IPS-20b (cell line): ENCODE results near the gene TRPM1.

Experiments
- H3K27ac ChIP-seq: one replicate; pipeline ENCODE4 v1.5.1; 2013; ENCODE audit warnings: low read length
- H3K27me3 ChIP-seq: 2 replicates; pipeline ENCODE4 v1.6.1; 2013; ENCODE audit warnings: mild to moderate bottlenecking, low read length, inconsistent platforms; ENCODE audit not compliant: insufficient read depth
- H3K36me3 ChIP-seq: 2 replicates; pipeline ENCODE4 v1.6.1; 2013; ENCODE audit warnings: low read depth, mild to moderate bottlenecking, inconsistent platforms, low read length, moderate library complexity; ENCODE audit not compliant: insufficient read depth
- H3K4me1 ChIP-seq: 2 replicates; pipeline ENCODE4 v1.6.1; 2013; ENCODE audit warnings: mild to moderate bottlenecking, control low read depth, inconsistent platforms, low read length, moderate library complexity; ENCODE audit not compliant: insufficient read depth
- H3K4me3 ChIP-seq: 2 replicates; pipeline ENCODE4 v1.5.1; 2013; ENCODE audit warnings: mild to moderate bottlenecking, low read length, inconsistent platforms
- H3K9ac ChIP-seq: 2 replicates; pipeline ENCODE4 v1.6.1; 2013; ENCODE audit warnings: low read depth, mild to moderate bottlenecking, inconsistent platforms, low read length, moderate library complexity
- H3K9me3 ChIP-seq: 2 replicates; pipeline ENCODE4 v1.6.1; 2013; ENCODE audit warnings: mild to moderate bottlenecking, low read depth, low read length, inconsistent platforms; ENCODE audit not compliant: insufficient read depth

The TRPM1 gene

GRCh38 chr15:31004220-31004733, 97.2 kb downstream of the TRPM1 start:
- no peaks in the 10 kb centered on the region for H3K27me3 ChIP-seq
- H3K9me3 ChIP-seq, result no peaks in the 10 kb centered on the region
- peaks cover 6% of the 10 kb centered on the region; the same call in 1 of the 2 replicates for H3K4me1 ChIP-seq
- no peaks in the 10 kb centered on the region for H3K36me3 ChIP-seq
- H3K9ac ChIP-seq, result no peak overlapping the region
- no peak overlapping the region for H3K27ac ChIP-seq
- H3K4me3 ChIP-seq, result no peak overlapping the region

- Histone ChIP-seq H3K36me3 (no peaks in the 10 kb centered on the region), H3K4me1 (peaks cover 6% of the 10 kb centered on the region; the same call in 1 of the 2 replicates), H3K27me3 (no peaks in the 10 kb centered on the region), H3K4me3 (no peak overlapping the region), H3K9me3 (no peaks in the 10 kb centered on the region), H3K27ac (no peak overlapping the region), H3K9ac (no peak overlapping the region)
Measured at GRCh38 chr15:31001702-31002101, 99.8 kb downstream of the TRPM1 start.

- Histone ChIP-seq H3K4me1 (peaks cover 6% of the 10 kb centered on the region; the same call in 1 of the 2 replicates), H3K4me3 (no peak overlapping the region), H3K36me3 (no peaks in the 10 kb centered on the region), H3K27ac (no peak overlapping the region), H3K27me3 (no peaks in the 10 kb centered on the region), H3K9me3 (no peaks in the 10 kb centered on the region), H3K9ac (no peak overlapping the region)
Measured at GRCh38 chr15:30999729-31000128, 101.8 kb downstream of the TRPM1 start.

GRCh38 chr15:30997270-30997669, 104.3 kb downstream of the TRPM1 start:
- no peak overlapping the region for H3K27ac ChIP-seq
- H3K9me3 ChIP-seq, result no peaks in the 10 kb centered on the region
- H3K27me3 ChIP-seq, result no peaks in the 10 kb centered on the region
- no peak overlapping the region for H3K9ac ChIP-seq
- no peak overlapping the region for H3K4me3 ChIP-seq
- no peaks in the 10 kb centered on the region for H3K36me3 ChIP-seq
- no peaks in the 10 kb centered on the region for H3K4me1 ChIP-seq

GRCh38 chr15:30992249-30992864, 109.2 kb downstream of the TRPM1 start:
- H3K4me3 ChIP-seq, result peak overlapping the region; percentile 78
- no peaks in the 10 kb centered on the region for H3K36me3 ChIP-seq
- no peaks in the 10 kb centered on the region for H3K27me3 ChIP-seq
- H3K4me1 ChIP-seq, result peaks cover 5% of the 10 kb centered on the region; the same call in 1 of the 2 replicates
- peak overlapping the region; percentile 80; the same call in 1 of the 2 replicates for H3K9ac ChIP-seq
- H3K9me3 ChIP-seq, result no peaks in the 10 kb centered on the region
- H3K27ac ChIP-seq, result no peak overlapping the region

GRCh38 chr15:30991255-30992235, 110.0 kb downstream of the TRPM1 start, which contains the start of gene MTMR10:
MTMR10 (minus strand) TSS chr15:30991628; CDS start chr15:30991506, 122 bp downstream.
- Histone ChIP-seq H3K9me3 (no peaks in the 10 kb centered on the region), H3K27me3 (no peaks in the 10 kb centered on the region), H3K9ac (peak within 1 kb of the TSS; percentile 85), H3K4me1 (peaks cover 5% of the 10 kb centered on the region; the same call in 1 of the 2 replicates), H3K36me3 (peaks cover 6% of the 10 kb centered on the region; the same call in 1 of the 2 replicates), H3K4me3 (peak within 1 kb of the TSS; percentile 78), H3K27ac (no peak within 1 kb of the TSS)

- H3K27me3 ChIP-seq, result no peaks in the 10 kb centered on the region
- H3K27ac ChIP-seq, result no peak overlapping the region
- H3K4me1 ChIP-seq, result peaks cover 5% of the 10 kb centered on the region; the same call in 1 of the 2 replicates
- H3K36me3 ChIP-seq, result peaks cover 6% of the 10 kb centered on the region
- H3K4me3 ChIP-seq, result peak overlapping the region; percentile 78
- H3K9me3 ChIP-seq, result no peaks in the 10 kb centered on the region
- H3K9ac ChIP-seq, result peak overlapping the region; percentile 85
Measured at GRCh38 chr15:30990446-30991254, 110.9 kb downstream of the TRPM1 start.

- H3K4me3 ChIP-seq, result peak overlapping the region; percentile 78
- no peak overlapping the region for H3K9ac ChIP-seq
- H3K27me3 ChIP-seq, result no peaks in the 10 kb centered on the region
- H3K9me3 ChIP-seq, result no peaks in the 10 kb centered on the region
- H3K4me1 ChIP-seq, result peaks cover 5% of the 10 kb centered on the region
- H3K27ac ChIP-seq, result no peak overlapping the region
- peaks cover 12% of the 10 kb centered on the region for H3K36me3 ChIP-seq
Measured at GRCh38 chr15:30990036-30990435, 111.5 kb downstream of the TRPM1 start.

- no peak overlapping the region for H3K4me3 ChIP-seq
- H3K9me3 ChIP-seq, result no peaks in the 10 kb centered on the region
- no peaks in the 10 kb centered on the region for H3K27me3 ChIP-seq
- H3K9ac ChIP-seq, result no peak overlapping the region
- H3K27ac ChIP-seq, result no peak overlapping the region
- peaks cover 21% of the 10 kb centered on the region for H3K36me3 ChIP-seq
- peaks cover under 1% of the 10 kb centered on the region; the same call in 1 of the 2 replicates for H3K4me1 ChIP-seq
Measured at GRCh38 chr15:30985081-30985531, 116.4 kb downstream of the TRPM1 start.

GRCh38 chr15:30984542-30984941, 117.0 kb downstream of the TRPM1 start:
- H3K27me3 ChIP-seq, result no peaks in the 10 kb centered on the region
- no peak overlapping the region for H3K9ac ChIP-seq
- no peak overlapping the region for H3K27ac ChIP-seq
- H3K36me3 ChIP-seq, result peaks cover 22% of the 10 kb centered on the region
- no peak overlapping the region for H3K4me3 ChIP-seq
- H3K4me1 ChIP-seq, result no peaks in the 10 kb centered on the region; the same call in 1 of the 2 replicates
- no peaks in the 10 kb centered on the region for H3K9me3 ChIP-seq

- Histone ChIP-seq H3K27me3 (no peaks in the 10 kb centered on the region), H3K36me3 (peaks cover 22% of the 10 kb centered on the region), H3K4me1 (no peaks in the 10 kb centered on the region; the same call in 1 of the 2 replicates), H3K9me3 (no peaks in the 10 kb centered on the region), H3K4me3 (no peak overlapping the region), H3K27ac (no peak overlapping the region), H3K9ac (no peak overlapping the region)
Measured at GRCh38 chr15:30984118-30984517, 117.4 kb downstream of the TRPM1 start.
